Stimulated activated CD4-positive, alpha-beta T cell treated with anti-CD3 and anti-CD28 coated beads, Interleukin-12 subunit alpha, Interleukin-12 subunit beta, amount 100 ng/mL, for 24 hours (primary cell): ENCODE data around the gene PABPC3.

ENCODE experiments used
- DNase-seq, 2 experiments: peaks; one replicate each; pipeline ENCODE4 v3.0.0-alpha.2; 2020; ENCODE audit warnings: low read depth in 2 of 2

Gene PABPC3

GRCh38 chr13:25095851-25096453 is at the start of gene PABPC3:
PABPC3 (plus strand) TSS chr13:25096136; CDS start chr13:25096199, 63 bp downstream.
- DNase-seq = no peak

DNA sequence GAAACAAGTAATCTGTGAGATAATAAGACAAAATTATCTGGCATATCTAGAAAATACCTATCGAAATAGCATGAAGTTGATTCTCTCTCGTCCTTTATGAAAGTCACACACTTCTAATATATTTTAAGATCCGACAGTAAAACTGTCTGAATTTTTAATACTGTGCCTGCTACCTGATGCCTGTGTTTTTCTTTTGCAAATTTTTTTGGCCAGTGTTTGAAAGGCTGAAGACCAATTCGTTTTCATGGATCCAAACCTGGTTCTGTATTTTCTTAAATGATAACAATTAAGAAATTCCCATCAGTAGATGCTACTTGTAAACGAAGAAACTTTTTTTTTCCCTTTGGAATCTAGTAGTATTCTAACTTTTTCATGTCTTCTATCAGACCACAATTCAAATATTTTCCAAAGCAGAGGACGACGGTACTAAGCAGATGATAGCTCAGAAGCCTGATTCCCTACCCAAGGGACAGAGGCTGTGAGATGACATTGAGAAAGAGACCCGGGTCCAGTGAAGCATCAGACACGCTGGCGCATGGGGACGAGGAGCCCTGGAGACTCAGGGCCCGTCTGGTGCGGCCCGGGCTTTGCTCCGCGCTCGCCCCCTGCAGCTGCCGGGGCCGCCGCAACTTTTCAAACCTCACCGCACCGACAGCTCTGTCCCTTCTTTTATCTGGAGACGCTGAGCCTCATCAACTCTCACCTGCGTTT is 49.5 kb upstream of the PABPC3 start:
- DNase-seq = no peak

DNA sequence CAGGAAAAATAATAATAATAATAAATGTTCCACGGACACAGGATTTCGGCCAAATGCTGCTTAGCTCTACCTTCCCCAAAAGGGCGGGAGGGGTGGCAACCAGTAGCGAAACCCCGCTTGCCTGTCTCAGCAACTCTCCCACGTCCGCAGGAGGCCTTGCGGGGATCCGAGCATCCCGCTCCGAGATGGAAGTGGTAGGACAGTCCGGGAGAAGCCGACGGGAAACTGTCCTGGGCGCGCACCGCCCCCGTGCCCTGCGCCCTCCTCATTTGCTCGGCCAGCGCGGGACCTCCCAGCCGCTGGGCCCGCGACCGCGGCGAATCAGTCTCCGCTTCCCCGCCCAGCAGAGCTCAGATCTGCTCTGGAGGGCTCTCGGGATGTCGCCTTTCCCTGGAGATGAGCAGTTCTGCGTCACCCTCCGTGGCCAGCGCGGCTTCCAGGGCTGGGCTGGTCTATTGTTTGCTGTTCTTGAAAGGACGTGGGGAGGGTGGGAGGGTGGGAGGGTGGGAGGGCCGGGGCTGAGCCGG is 48.9 kb upstream of the PABPC3 start:
- no peak for DNase-seq

DNA sequence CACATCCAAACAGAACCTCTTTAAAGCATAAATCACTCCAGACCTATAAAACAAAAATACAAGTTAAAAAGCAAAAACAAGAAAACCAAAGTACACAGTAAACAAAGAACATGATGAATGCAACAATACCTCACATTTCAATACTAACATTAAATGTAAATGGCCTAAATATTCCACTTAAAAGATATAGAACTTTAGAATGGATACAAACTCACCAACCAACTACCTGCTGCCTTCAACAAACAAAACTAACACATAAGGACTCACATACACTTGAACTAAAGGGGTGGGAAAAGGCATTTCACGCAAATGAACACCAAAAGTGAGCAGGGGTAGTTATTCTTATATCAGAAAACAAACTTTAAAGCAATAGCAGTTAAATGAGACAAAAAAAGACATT is 44.9 kb upstream of the PABPC3 start:
- DNase-seq = no peak

DNA sequence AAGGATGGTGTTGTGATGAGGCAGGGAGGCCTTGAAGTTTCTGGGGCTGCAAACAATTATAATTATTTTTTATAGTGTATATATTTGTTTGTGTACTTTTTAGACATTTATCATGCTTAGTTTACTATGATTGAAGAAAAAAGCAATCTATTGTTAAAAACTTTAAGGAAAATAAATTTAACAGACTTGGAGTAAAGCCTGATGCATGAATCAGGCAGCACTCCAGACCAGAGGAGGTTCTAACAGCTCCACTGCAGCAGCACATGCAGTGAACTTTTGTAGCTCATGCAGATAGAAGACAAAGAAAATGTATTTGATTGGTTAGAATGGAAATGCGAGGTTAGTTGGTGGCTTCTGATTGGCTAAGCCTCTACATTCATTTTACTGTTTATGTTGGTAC is 36.8 kb upstream of the PABPC3 start:
- no peak for DNase-seq

GRCh38 chr13:25059958-25060357 is 36.0 kb upstream of the PABPC3 start:
- DNase-seq = no peak

GRCh38 chr13:25062479-25062878 is 33.5 kb upstream of the PABPC3 start:
- no peak for DNase-seq

DNA sequence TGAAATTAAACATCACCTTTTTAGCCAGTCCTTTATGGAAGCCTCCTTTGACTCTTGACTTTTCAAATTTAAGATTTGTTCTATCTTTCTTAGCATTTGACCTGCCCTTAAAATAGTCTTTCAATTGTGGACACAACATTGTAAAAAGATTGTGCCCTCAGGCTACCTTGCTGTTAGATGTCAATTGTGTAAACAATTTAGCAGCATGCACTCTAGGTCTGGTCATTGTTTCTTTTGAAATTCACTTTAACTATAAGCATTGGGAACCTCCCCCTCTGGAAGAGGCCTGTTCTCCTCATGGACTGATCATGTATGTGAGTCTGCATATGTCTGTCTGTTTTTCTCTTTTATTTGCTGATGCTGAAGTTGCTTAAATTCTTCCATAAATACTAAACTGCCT is 31.5 kb upstream of the PABPC3 start:
- no peak for DNase-seq

DNA sequence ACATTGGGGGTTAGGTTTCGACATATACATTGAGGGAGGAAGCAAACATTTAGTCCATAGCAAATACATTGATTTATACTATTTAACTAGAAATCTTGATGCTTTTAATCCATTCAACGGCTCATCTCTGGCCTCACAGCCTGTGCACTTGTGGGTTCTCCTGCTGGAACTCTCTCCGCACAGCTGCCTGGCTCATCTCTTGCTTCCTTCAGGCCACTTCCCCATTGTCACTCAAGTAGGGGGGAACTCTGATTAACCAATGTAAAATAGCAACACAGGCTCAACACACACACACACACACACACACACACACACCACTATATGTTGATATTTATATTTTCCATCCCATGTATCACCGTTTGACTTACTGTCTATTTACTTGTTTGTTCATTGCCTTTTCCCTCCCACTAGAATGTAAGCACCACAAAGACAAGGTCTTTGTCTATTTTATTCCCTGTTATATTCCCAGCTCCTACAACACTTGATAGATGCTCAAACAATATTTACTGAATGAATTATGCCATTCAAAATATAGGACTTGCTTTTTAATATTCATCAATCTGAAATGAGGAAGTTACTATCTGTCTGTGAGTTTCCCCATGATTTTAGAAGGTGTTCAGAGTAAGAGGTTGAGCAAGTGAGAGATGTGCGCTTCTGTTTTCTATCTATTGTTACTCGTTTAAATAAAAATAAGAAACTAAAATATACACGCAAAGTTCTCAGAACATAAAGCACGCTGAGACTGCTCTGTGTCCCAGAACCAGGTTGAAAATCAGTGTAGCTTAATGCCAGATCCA is 29.8 kb upstream of the PABPC3 start:
- DNase-seq = no peak

- DNase-seq = no peak
These were observed 28.9 kb upstream of the PABPC3 start for GRCh38 chr13:25067064-25067463.

DNA sequence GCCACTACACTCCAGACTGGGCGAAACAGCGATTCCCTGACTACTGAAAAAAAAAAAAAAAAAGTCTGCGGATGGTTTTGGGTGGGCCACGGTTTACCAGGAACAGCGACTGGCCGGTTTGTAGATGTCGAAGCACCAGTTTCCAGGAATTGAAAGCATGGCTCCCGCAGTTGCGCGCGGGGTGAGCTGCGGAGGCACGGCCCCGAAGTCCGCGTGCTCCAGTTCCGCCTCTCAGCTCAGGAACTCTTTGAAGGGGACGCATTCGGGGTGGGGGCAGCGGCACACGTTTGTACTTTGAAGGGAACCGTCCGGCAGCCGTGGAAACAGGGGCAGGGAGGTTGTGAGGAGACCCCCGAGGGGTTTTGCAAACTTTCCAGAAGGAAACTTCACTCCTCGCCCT is 27.1 kb upstream of the PABPC3 start:
- no peak for DNase-seq

DNA sequence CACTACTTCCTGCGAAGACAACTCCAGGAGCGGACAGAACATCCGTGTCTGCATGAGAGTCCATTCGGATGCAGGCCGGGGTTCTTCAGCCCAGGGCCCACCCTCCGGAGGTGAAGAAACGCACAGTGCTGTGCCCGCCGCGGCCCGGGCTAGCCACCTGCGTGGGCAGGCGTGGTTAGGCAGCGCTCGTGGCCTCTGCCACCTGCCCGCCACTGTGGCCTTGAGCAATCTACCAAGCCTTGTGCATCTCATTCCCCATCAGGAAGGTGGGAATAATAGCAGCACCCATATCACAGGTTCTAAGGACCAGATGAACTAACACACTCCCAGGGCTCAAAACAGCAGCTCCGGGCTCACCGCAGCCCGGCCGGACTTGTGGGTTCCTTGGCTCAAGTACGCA is 26.7 kb upstream of the PABPC3 start:
- no peak for DNase-seq

DNA sequence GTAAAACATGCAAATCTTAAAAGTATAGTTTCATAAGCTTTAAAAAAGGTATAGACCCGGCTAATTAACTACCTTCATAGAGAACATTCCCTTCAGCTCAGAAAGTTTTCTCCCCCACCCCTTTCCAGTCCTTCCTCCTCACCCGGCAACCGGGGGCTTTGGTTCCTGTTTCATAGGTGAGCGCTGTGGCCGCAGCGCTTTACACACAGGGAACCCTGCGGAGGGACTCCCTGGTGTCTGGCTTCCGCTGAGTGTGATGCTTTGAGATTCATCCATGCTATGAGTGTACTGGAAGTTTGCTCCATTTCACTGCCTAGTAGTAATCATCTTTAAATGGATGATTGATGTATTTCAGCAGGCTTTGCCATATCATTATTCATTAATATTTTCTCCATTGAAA is 26.0 kb upstream of the PABPC3 start:
- no peak for DNase-seq

GRCh38 chr13:25080773-25081172 is 15.2 kb upstream of the PABPC3 start:
- no peak for DNase-seq

DNA sequence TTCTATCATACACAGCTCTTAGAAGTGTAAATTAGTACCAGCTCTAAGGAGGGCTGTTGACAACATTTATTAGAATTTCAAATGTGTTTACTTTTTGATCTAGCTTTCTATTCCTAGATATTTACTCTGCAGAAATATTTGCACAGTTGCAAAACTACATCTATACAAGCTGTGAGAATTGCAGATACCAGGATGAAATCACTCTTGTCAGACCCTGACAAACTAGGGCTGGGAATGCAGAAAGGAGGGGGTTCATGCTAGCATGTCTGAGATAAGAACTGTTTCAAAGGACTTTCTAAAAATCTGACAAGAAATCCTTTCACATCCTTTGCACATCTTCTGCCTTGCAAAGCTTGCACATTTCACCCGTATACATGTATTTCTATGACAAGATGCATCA is 11.8 kb upstream of the PABPC3 start:
- no peak for DNase-seq

DNA sequence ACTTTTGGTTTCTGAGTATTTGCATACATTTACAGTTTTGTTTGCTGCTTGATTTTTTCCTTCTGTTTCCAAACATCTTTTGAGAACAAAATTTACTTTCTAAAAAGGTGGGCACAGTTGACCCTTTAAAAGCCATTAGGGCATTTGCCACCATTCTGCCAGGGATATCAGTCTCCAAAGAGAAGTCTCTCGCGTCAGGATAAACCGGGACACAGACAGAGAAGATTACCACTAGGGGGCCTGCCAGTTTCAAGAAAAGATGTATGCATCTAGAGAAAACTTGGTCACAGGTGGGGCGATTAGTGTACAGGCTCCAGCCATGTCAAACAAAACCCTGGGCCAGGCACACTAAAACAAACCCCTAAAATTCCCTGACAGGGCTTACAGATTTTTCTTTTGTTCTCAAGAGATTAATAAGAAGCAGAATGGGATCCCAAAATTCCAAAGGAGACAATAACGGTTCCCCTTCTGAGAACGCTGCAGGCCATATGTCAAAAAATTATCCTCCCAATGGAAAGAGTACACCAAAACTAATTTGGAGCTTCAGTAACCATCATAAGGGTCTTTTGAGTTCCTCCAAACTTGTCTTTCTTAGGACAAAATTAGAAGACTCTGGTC is 10.7 kb upstream of the PABPC3 start:
- no peak for DNase-seq

- no peak for DNase-seq
These were observed 7.2 kb upstream of the PABPC3 start for GRCh38 chr13:25088562-25089221.

- DNase-seq = no peak
These were observed 1.5 kb downstream of the PABPC3 start for GRCh38 chr13:25097426-25097825.

- DNase-seq = no peak
These were observed 7.8 kb downstream of the PABPC3 start for GRCh38 chr13:25103711-25104110.

GRCh38 chr13:25109341-25109740 is 13.4 kb downstream of the PABPC3 start:
- no peak for DNase-seq

GRCh38 chr13:25110956-25111584 is 15.1 kb downstream of the PABPC3 start:
- DNase-seq = no peak
